Spleen (tissue), 11 donors: ENCODE measurements around the gene SIGLEC11. TPM values are rescaled to one million over a fixed set of nuclear protein-coding genes. Genes with fewer than 3 reads are reported as not detected.
"Not testable (repeated sequence)": the region's sequence is repeated elsewhere in the genome, so short reads cannot be mapped to it uniquely, and the experiment has no call there.

Source experiments
- DNase-seq: peaks from one replicate; pipeline ENCODE4 v3.0.0-alpha.2; 2020
- H3K27ac ChIP-seq, 8 donors: fragments of 200-600 bp; sonication (generic) in 7 of 8; 1 replicate in 4 of 8; 2 replicates in 4 of 8; pipeline versions ENCODE4 v1.5.0 to v1.8.0; 2016 to 2021; ENCODE audit warnings: inconsistent platforms in 4 of 8, mild to moderate bottlenecking in 4 of 8, moderate library complexity in 1 of 8
- H3K27me3 ChIP-seq, 7 donors: fragments of 200-600 bp; sonication (generic) in 6 of 7; replicated peaks in 1 of 7; 1 replicate in 4 of 7; 2 replicates in 3 of 7; pipeline versions ENCODE4 v1.5.0 to v1.8.0; 2016 to 2021; ENCODE audit warnings: inconsistent platforms in 3 of 7, mild to moderate bottlenecking in 1 of 7
- H3K36me3 ChIP-seq, 6 donors: fragments of 200-600 bp; sonication (generic) in 5 of 6; 1 replicate in 4 of 6; 2 replicates in 2 of 6; pipeline versions ENCODE4 v1.5.0 to v1.8.0; 2016 to 2021; ENCODE audit warnings: inconsistent platforms in 2 of 6
- H3K4me1 ChIP-seq, 6 donors: fragments of 200-600 bp; sonication (generic) in 5 of 6; 1 replicate in 3 of 6; 2 replicates in 3 of 6; pipeline versions ENCODE4 v1.5.0 to v1.8.0; 2016 to 2021; ENCODE audit warnings: inconsistent platforms in 3 of 6
- H3K4me3 ChIP-seq, 8 donors: fragments of 200-600 bp; sonication (generic) in 7 of 8; 1 replicate in 4 of 8; 2 replicates in 4 of 8; pipeline versions ENCODE4 v1.5.0 to v1.8.0; 2016 to 2021; ENCODE audit warnings: inconsistent platforms in 4 of 8, mild to moderate bottlenecking in 4 of 8, moderate library complexity in 2 of 8
- H3K9me3 ChIP-seq, 8 donors: fragments of 200-600 bp; sonication (generic) in 7 of 8; 1 replicate in 4 of 8; 2 replicates in 4 of 8; pipeline versions ENCODE4 v1.5.0 to v1.8.0; 2016 to 2021; ENCODE audit warnings: inconsistent platforms in 4 of 8
- POLR2A ChIP-seq, 3 donors: fragments of 450-650 bp; IDR thresholded peaks; one replicate each; pipeline ENCODE4 v1.5.1; 2017; ENCODE audit warnings: antibody characterized with exemption in 3 of 3, mild to moderate bottlenecking in 1 of 3
- POLR2AphosphoS5 ChIP-seq, 3 donors: sonication (generic); formaldehyde crosslinking; IDR thresholded peaks; one replicate each; pipeline ENCODE4 v1.5.1; 2017; ENCODE audit warnings: antibody characterized with exemption in 3 of 3
- WGBS, 5 donors: extraction: QIAGEN DNeasy Blood & Tissue Kit in 3 of 5; methylation state at CpG; one replicate each; pipeline versions ENCODE4 v1.1.5 to v1.1.7; 2013 to 2018; 5-methylcytosine and 5-hydroxymethylcytosine counted together
- intact Hi-C: fragments of 100-400 bp; cut with DNase I; formaldehyde crosslinking; loops from one replicate; pipeline ENCODE4 v1.15.0; 2023; ENCODE audit warnings: low total_unique reads
- polyA plus RNA-seq, 3 donors: library from polyadenylated mRNA; stranded (reverse); fragments of 200-250 nt; gene quantifications; one replicate each; pipeline ENCODE4 v1.2.1, GENCODE V29; 2013
- total RNA-seq, 7 donors: library from RNA; depleted of rRNA in 3 of 7; stranded (reverse); fragments of >200 nt in 3 of 7; fragmentation: NEBNext Ultra II Directional in 4 of 7; extraction: Animal tissue kit (Norgen Biotek cat#: 25700) in 4 of 7; gene quantifications; one replicate each; pipeline versions ENCODE4 v1.1.0 to v1.2.1, GENCODE V29; 2016 to 2021
- TF ChIP-seq, protein P1 (sequence below), 11 experiments: fragments of 200-600 bp in 7 of 11; fragments of 450-650 bp in 4 of 11; sonication (generic) in 4 of 11; IDR thresholded peaks in 8 of 11; conservative IDR thresholded peaks in 3 of 11; 1 replicate in 7 of 11; 2 replicates in 4 of 11; pipeline versions ENCODE4 v1.4.0 to v1.8.0; 2016 to 2021; ENCODE audit warnings: antibody characterized with exemption in 11 of 11, inconsistent platforms in 4 of 11, mild to moderate bottlenecking in 1 of 11
- donor health status: healthy with polysubstance abuse.
- donor health status: DM: no; HTN: no; CAD: no; lungs with moderate emphysema.
- donor health status: DM: no; HTN: no; CAD: no.
- donor health status: Bipolar disorder and iron deficiency.
- donor health status: healthy.
- donor health status: DM: no; HTN: no; CAD: no.
- donor health status: DM: yes; HTN: yes; CAD: no.

The SIGLEC11 gene
- total and polyA plus RNA-seq, 10 donors = 2.2 to 97.5 (median 40.1) TPM

GRCh38 chr19:49926515-49926914 is 34.5 kb downstream of the SIGLEC11 start:
- intact Hi-C loops = no loop called here
- H3K27me3 ChIP-seq = no peaks in the 10 kb centered on the region
- TF ChIP-seq, protein P1, sequence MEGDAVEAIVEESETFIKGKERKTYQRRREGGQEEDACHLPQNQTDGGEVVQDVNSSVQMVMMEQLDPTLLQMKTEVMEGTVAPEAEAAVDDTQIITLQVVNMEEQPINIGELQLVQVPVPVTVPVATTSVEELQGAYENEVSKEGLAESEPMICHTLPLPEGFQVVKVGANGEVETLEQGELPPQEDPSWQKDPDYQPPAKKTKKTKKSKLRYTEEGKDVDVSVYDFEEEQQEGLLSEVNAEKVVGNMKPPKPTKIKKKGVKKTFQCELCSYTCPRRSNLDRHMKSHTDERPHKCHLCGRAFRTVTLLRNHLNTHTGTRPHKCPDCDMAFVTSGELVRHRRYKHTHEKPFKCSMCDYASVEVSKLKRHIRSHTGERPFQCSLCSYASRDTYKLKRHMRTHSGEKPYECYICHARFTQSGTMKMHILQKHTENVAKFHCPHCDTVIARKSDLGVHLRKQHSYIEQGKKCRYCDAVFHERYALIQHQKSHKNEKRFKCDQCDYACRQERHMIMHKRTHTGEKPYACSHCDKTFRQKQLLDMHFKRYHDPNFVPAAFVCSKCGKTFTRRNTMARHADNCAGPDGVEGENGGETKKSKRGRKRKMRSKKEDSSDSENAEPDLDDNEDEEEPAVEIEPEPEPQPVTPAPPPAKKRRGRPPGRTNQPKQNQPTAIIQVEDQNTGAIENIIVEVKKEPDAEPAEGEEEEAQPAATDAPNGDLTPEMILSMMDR (IDR thresholded peaks at IDR 0.05 in 8 of 11, conservative IDR thresholded peaks at IDR 0.05 in 3 of 11) = no peak
- TF ChIP-seq POLR2AphosphoS5 (IDR thresholded peaks at IDR 0.05) = no peak
- TF ChIP-seq POLR2A (IDR thresholded peaks at IDR 0.05) = no peak
- peaks cover 16 to 84% (median 68%) of the 10 kb centered on the region in 6 donors for H3K4me1 ChIP-seq
- H3K27ac ChIP-seq = no peak overlapping the region
- H3K9me3 ChIP-seq = no peaks in the 10 kb centered on the region
- H3K36me3 ChIP-seq = peaks cover 0 to 70% (median 37%) of the 10 kb centered on the region in 6 donors
- 86 to 94% (median 93%) methylated on average over 10 of the region's 10 CpGs for WGBS, 5 donors
- no peak overlapping the region for H3K4me3 ChIP-seq
- DNase-seq = no peak

DNA sequence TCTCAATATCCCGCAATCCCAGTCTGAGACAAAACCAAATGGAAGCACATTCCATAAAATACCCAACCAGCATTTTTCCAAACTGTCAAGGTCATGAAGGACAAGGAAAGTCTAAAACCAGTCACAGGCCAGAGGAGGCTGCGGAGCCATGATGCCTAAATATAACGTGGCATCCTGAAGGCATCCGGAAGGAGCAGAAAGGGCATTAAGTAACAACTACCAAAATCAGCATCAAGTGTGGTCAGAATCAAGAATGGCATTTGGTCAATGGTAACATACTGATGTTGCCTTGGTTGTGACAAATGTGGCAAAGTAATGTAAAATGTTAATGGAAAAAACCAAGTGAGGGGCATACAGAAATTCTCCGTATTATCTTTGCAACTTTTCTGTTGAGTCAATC is 35.5 kb downstream of the SIGLEC11 start:
- no peaks in the 10 kb centered on the region for H3K9me3 ChIP-seq
- no peak overlapping the region for H3K4me3 ChIP-seq
- WGBS, 5 donors = 92 to 97% (median 94%) methylated on average over 5 of the region's 5 CpGs
- peaks cover 16 to 89% (median 65%) of the 10 kb centered on the region in 6 donors for H3K4me1 ChIP-seq
- H3K36me3 ChIP-seq = peaks cover 0 to 75% (median 39%) of the 10 kb centered on the region in 6 donors
- intact Hi-C loops = no loop called here
- TF ChIP-seq, protein P1 (IDR thresholded peaks at IDR 0.05 in 8 of 11, conservative IDR thresholded peaks at IDR 0.05 in 3 of 11) = no peak
- TF ChIP-seq POLR2AphosphoS5 (IDR thresholded peaks at IDR 0.05) (no peak), POLR2A (IDR thresholded peaks at IDR 0.05) (no peak)
- DNase-seq = no peak
- H3K27ac ChIP-seq = no peak overlapping the region
- H3K27me3 ChIP-seq = no peaks in the 10 kb centered on the region

GRCh38 chr19:49924881-49925210 is 36.1 kb downstream of the SIGLEC11 start:
- H3K9me3 ChIP-seq, H3K4me3 ChIP-seq, H3K27me3 ChIP-seq, DNase-seq, intact Hi-C loops: not testable (repeated sequence)
- Histone ChIP-seq H3K4me1 (peaks cover 16 to 85% (median 58%) of the 10 kb centered on the region in 6 donors), H3K27ac (peak overlapping the region in 2 of 8 donors; percentile 15 to 60), H3K36me3 (peaks cover 0 to 81% (median 40%) of the 10 kb centered on the region in 6 donors)
- 86 to 98% (median 95%) methylated on average over 13 of the region's 13 CpGs for WGBS, 5 donors

DNA sequence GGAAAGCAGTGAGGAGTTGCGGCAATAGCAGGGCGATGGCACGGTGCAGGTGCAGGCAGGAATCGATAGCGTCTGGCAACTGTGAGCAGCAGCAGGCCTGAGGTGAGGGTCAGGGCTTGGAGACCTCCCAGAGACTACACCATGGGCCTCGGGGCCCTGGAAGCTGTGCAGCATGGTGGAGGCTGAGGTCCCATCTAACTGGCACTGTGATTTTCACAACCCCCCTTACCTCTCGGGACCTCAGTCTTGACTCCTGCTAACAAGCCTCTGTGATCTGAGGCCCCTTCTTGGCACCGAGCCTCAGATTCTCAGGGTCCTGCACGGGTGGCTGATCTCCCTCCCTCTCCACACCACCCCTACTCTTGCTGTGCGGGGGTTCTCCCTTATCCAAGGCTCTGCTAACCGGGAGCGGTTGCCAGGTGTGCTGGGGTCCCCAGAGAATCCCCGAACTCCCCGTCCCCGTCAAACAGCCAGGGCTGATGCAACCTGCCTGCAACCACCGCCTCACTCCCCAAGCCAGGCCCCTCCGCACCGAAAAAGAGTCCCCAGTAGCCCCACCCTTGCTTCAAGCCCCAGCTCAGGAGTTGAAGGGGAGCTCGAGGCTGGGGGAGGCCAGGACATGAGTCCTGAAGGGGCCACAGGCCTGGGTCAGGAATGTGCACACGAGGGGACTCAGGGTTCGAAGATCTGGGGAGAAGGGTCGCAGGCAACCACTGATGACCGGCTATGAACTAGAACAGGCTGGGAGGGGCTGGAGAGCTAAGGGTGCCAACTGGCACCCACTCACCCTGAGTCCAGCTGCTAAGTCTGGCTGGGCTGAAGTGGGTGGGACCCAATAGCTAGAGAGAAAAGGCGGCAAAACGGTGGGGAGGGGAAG is 36.7 kb downstream of the SIGLEC11 start:
- no peak for DNase-seq
- intact Hi-C loops = no loop called here
- Histone ChIP-seq H3K27ac (peak overlapping the region in 3 of 8 donors; percentile 15 to 60 (median 23)), H3K9me3 (no peaks in the 10 kb centered on the region), H3K4me3 (no peak overlapping the region), H3K27me3 (no peaks in the 10 kb centered on the region), H3K36me3 (peaks cover 0 to 87% (median 41%) of the 10 kb centered on the region in 6 donors), H3K4me1 (peaks cover 16 to 89% (median 55%) of the 10 kb centered on the region in 6 donors)
- TF ChIP-seq, protein P1 (IDR thresholded peaks at IDR 0.05 in 8 of 11, conservative IDR thresholded peaks at IDR 0.05 in 3 of 11) = no peak
- TF ChIP-seq POLR2A (IDR thresholded peaks at IDR 0.05) = no peak
- no peak for TF ChIP-seq POLR2AphosphoS5 (IDR thresholded peaks at IDR 0.05)
- 80 to 86% (median 83%) methylated on average over 22 to 25 of the region's 25 CpGs for WGBS, 5 donors
